Upper lobe of left lung (tissue), 6 donors: ENCODE measurements around the gene KCNH8. TPM values are rescaled to one million over a fixed set of nuclear protein-coding genes. Genes with fewer than 3 reads are reported as not detected.
A peak's percentile ranks its signal among the peaks of the same experiment; 100 is the strongest.

ENCODE experiments used
- ATAC-seq, 2 donors: fragments of 200-7000 bp; cut with Tn5 transposase; one replicate each; pipeline ENCODE4 v1.9.1; 2022; ENCODE audit warnings: mild to moderate bottlenecking in 2 of 2, moderate library complexity in 2 of 2; ENCODE audit not compliant: low FRiP score in 2 of 2
- DNase-seq, 2 donors: peaks; one replicate each; pipeline ENCODE4 v3.0.0-alpha.2; 2019 to 2020
- H3K27ac ChIP-seq, 4 donors: fragments of 200-600 bp; sonication (generic); one replicate each; pipeline ENCODE4 v1.5.1; 2016 to 2019
- H3K27me3 ChIP-seq, 4 donors: fragments of 200-600 bp; sonication (generic); one replicate each; pipeline ENCODE4 v1.5.1; 2017 to 2019
- H3K36me3 ChIP-seq, 4 donors: fragments of 200-600 bp; sonication (generic); one replicate each; pipeline ENCODE4 v1.5.1; 2016 to 2019
- H3K4me1 ChIP-seq, 4 donors: fragments of 200-600 bp; sonication (generic); one replicate each; pipeline ENCODE4 v1.5.1; 2018 to 2019
- H3K4me3 ChIP-seq, 4 donors: fragments of 200-600 bp; sonication (generic); one replicate each; pipeline ENCODE4 v1.5.1; 2017 to 2019; ENCODE audit warnings: mild to moderate bottlenecking in 2 of 4, moderate library complexity in 1 of 4
- H3K9me3 ChIP-seq, 4 donors: fragments of 200-600 bp; sonication (generic); one replicate each; pipeline ENCODE4 v1.5.1; 2018 to 2019
- EP300 ChIP-seq, 4 donors: sonication (generic); formaldehyde crosslinking; IDR thresholded peaks; one replicate each; pipeline ENCODE4 v1.5.1; 2017; ENCODE audit warnings: antibody characterized with exemption in 4 of 4, control low read depth in 2 of 4
- POLR2A ChIP-seq, 4 donors: fragments of 450-650 bp; IDR thresholded peaks; one replicate each; pipeline ENCODE4 v1.5.1; 2016 to 2017; ENCODE audit warnings: antibody characterized with exemption in 4 of 4, mild to moderate bottlenecking in 2 of 4
- POLR2AphosphoS5 ChIP-seq, 2 donors: sonication (generic); formaldehyde crosslinking; IDR thresholded peaks; one replicate each; pipeline ENCODE4 v1.5.1; 2017; ENCODE audit warnings: antibody characterized with exemption in 2 of 2
- WGBS, 2 donors: methylation state at CpG; one replicate each; pipeline ENCODE4 v1.1.5; 2017 to 2018; 5-methylcytosine and 5-hydroxymethylcytosine counted together
- total RNA-seq, 6 donors: library from RNA; depleted of rRNA in 4 of 6; stranded (reverse); fragments of >200 nt in 4 of 6; gene quantifications; one replicate each; pipeline versions ENCODE4 v1.1.0 to v1.2.1, GENCODE V29; 2016 to 2021
- TF ChIP-seq, protein P1 (sequence below), 6 experiments: fragments of 450-650 bp in 4 of 6; fragments of 200-600 bp in 2 of 6; sonication (generic) in 2 of 6; IDR thresholded peaks; one replicate each; pipeline ENCODE4 v1.5.1; 2016 to 2019; ENCODE audit warnings: antibody characterized with exemption in 6 of 6
- donor health status: DM: no; HTN: no; CAD: no; lungs with moderate emphysema.
- donor health status: DM: no; HTN: yes; CAD: no; lungs with severe emphysema.

KCNH8 gene
- total RNA-seq, 6 donors from 2014 or later: 0.10 to 0.24 (median 0.13) TPM; not detected in 2

DNA sequence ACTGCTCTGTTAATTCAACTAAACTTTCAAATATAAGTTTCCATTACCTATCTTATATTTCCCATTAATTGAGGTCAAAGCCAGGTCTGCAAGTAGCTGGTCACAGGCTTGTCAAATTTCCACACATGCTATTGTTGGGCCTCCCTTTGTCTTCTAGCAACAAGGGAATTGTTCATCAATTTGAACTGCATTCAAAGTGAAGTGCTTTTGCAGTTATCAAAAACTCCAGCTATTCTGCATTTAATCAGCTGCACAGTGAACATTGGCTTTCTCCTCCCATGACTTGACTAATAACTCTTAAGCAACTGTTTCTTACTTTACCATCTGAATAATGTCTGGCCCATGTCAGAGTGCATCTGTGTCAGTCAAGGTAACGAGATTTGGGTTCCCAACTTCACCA lies 198.4 kb downstream of the KCNH8 start:
- no peak overlapping the region for H3K4me3 ChIP-seq
- no peaks in the 10 kb centered on the region for H3K36me3 ChIP-seq
- WGBS, 2 donors: 41 to 50% methylated on average over 1 of the region's 1 CpG
- no peaks in the 10 kb centered on the region for H3K27me3 ChIP-seq
- no peaks in the 10 kb centered on the region for H3K9me3 ChIP-seq
- H3K4me1 ChIP-seq: peaks cover 0 to 4% (median 0%) of the 10 kb centered on the region in 4 donors
- TF ChIP-seq EP300 (IDR thresholded peaks at IDR 0.05): no peak
- TF ChIP-seq, protein P1, sequence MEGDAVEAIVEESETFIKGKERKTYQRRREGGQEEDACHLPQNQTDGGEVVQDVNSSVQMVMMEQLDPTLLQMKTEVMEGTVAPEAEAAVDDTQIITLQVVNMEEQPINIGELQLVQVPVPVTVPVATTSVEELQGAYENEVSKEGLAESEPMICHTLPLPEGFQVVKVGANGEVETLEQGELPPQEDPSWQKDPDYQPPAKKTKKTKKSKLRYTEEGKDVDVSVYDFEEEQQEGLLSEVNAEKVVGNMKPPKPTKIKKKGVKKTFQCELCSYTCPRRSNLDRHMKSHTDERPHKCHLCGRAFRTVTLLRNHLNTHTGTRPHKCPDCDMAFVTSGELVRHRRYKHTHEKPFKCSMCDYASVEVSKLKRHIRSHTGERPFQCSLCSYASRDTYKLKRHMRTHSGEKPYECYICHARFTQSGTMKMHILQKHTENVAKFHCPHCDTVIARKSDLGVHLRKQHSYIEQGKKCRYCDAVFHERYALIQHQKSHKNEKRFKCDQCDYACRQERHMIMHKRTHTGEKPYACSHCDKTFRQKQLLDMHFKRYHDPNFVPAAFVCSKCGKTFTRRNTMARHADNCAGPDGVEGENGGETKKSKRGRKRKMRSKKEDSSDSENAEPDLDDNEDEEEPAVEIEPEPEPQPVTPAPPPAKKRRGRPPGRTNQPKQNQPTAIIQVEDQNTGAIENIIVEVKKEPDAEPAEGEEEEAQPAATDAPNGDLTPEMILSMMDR (IDR thresholded peaks at IDR 0.05): no peak
- no peak for TF ChIP-seq POLR2AphosphoS5 (IDR thresholded peaks at IDR 0.05)
- TF ChIP-seq POLR2A (IDR thresholded peaks at IDR 0.05): no peak
- no peak for DNase-seq
- ATAC-seq: no peak
- H3K27ac ChIP-seq: no peak overlapping the region

DNA sequence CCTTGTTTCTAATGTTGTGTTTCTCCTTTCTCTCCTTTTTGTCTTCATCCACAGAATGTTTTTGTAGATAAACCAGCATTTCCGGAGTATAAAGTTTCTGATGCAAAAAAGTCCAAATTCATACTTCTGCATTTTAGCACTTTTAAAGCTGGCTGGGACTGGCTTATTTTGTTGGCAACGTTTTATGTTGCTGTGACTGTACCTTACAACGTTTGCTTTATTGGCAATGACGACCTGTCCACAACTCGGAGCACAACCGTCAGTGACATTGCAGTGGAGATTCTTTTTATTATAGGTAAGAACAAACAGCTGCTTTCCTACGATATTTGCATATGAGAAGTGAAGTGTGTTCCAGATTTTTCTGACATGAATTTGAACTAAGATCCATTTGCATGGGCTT lies 199.4 kb downstream of the KCNH8 start:
- no peak for ATAC-seq
- DNase-seq: no peak
- H3K9me3 ChIP-seq: no peaks in the 10 kb centered on the region
- H3K36me3 ChIP-seq: no peaks in the 10 kb centered on the region
- no peak overlapping the region for H3K27ac ChIP-seq
- WGBS, 2 donors: 31 to 39% methylated on average over 7 of the region's 7 CpGs
- no peak overlapping the region for H3K4me3 ChIP-seq
- TF ChIP-seq, protein P1 (IDR thresholded peaks at IDR 0.05): no peak
- TF ChIP-seq POLR2AphosphoS5 (IDR thresholded peaks at IDR 0.05) (no peak), EP300 (IDR thresholded peaks at IDR 0.05) (no peak), POLR2A (IDR thresholded peaks at IDR 0.05) (no peak)
- H3K27me3 ChIP-seq: no peaks in the 10 kb centered on the region
- H3K4me1 ChIP-seq: peaks cover 0 to 4% (median 0%) of the 10 kb centered on the region in 4 donors

DNA sequence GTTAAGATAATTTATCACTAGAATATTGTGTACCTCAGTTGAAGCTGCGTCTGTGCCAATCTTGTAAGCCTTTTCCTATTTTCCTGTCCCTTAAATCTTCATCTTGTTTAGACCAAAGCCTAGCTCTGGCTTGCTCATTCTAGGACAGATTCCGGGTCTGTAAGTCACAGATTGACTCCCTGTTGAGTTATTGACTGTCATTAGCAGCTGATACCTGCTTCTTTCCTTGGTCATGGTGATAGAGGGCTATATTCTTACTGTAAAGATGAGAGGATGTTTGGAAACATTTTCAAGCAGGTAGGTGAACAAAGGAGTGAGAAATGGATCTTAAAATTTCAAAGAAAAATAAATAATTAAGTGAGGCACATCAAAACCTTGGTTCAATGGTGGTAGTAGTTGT lies 200.2 kb downstream of the KCNH8 start:
- H3K36me3 ChIP-seq: no peaks in the 10 kb centered on the region
- TF ChIP-seq POLR2A (IDR thresholded peaks at IDR 0.05) (no peak), POLR2AphosphoS5 (IDR thresholded peaks at IDR 0.05) (no peak), EP300 (IDR thresholded peaks at IDR 0.05) (no peak)
- TF ChIP-seq, protein P1 (IDR thresholded peaks at IDR 0.05): no peak
- H3K4me3 ChIP-seq: no peak overlapping the region
- DNase-seq: no peak
- 56 to 68% methylated on average over 2 of the region's 2 CpGs for WGBS, 2 donors
- H3K27me3 ChIP-seq: no peaks in the 10 kb centered on the region
- no peaks in the 10 kb centered on the region for H3K9me3 ChIP-seq
- peaks cover 0 to 4% (median 0%) of the 10 kb centered on the region in 4 donors for H3K4me1 ChIP-seq
- no peak for ATAC-seq
- no peak overlapping the region for H3K27ac ChIP-seq

DNA sequence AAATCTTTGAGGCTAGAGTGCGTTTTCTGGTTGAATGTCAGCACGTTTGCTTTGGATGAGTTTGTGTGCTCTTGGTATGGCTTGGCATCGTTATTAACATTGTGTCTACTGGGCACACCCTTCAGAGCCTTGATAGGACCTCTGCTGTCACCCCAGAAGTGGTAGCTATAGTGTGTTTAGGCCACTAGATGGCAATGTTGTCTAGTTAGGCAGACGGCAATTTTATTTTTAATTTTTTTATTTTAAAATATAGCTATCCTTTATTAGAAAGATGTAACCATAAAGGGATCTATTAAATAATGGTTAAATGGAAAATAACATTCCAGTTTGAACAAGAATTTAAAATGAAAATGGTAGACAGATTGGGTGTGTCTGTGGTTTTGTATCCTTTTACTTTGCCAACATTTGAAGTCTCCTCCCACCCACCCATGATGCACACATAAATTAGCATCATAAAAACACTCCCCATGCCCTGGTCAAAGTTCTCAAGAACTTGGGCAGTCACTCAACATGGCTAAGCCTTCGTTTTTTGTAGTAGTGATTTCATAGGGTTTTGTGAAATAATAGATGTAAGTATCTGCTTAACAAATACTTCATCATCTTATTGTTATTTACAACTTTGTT lies 200.7 kb downstream of the KCNH8 start:
- DNase-seq: no peak
- Histone ChIP-seq H3K4me1 (peaks cover 0 to 4% (median 0%) of the 10 kb centered on the region in 4 donors), H3K27ac (no peak overlapping the region), H3K9me3 (no peaks in the 10 kb centered on the region), H3K36me3 (no peaks in the 10 kb centered on the region), H3K4me3 (no peak overlapping the region), H3K27me3 (no peaks in the 10 kb centered on the region)
- TF ChIP-seq POLR2AphosphoS5 (IDR thresholded peaks at IDR 0.05): no peak
- TF ChIP-seq, protein P1 (IDR thresholded peaks at IDR 0.05): peak in 5 of 6 experiments; percentile 35 to 51 (median 44)
- WGBS, 2 donors: 20 to 26% methylated on average over 5 of the region's 5 CpGs
- ATAC-seq: peak in 1 of 2 donors; percentile 63

DNA sequence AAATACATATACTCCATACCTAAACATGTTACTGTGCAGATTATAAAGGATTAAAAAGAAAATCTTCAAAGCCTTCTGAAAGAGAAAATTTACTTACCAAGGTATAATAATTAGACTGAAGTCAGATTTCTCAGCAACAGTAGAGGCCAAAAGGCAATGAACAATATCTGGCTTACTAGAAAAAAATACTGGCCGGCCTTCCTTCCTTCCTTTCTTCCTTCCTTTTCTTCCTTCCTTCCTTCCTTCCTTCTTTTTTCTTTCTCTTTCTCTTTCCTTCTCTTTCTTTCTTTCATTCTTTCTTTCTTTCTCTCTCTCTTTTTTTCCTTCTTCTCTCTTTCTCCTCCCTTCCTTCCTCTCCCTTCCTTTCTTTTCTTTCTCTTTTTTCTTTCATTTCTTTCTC lies 209.6 kb downstream of the KCNH8 start:
- H3K27ac ChIP-seq: no peak overlapping the region
- no peaks in the 10 kb centered on the region for H3K27me3 ChIP-seq
- H3K36me3 ChIP-seq: no peaks in the 10 kb centered on the region
- no peak overlapping the region for H3K4me3 ChIP-seq
- no peaks in the 10 kb centered on the region for H3K4me1 ChIP-seq
- no peak for ATAC-seq
- DNase-seq: no peak
- H3K9me3 ChIP-seq: no peaks in the 10 kb centered on the region
- no peak for TF ChIP-seq POLR2A (IDR thresholded peaks at IDR 0.05)
- TF ChIP-seq EP300 (IDR thresholded peaks at IDR 0.05): no peak
- TF ChIP-seq POLR2AphosphoS5 (IDR thresholded peaks at IDR 0.05): no peak
- TF ChIP-seq, protein P1 (IDR thresholded peaks at IDR 0.05): no peak
- 74 to 78% methylated on average over 1 of the region's 1 CpG for WGBS, 2 donors
